SKM-1 treated with dmso at 0.1 percent for 144 hours (cell line): ENCODE data around the gene GRIA1.
"Not testable (repeated sequence)": the region's sequence is repeated elsewhere in the genome, so short reads cannot be mapped to it uniquely, and the experiment has no call there.

ENCODE experiments used
- DNase-seq: peaks from one replicate; lab custom pipeline; 2025; ENCODE audit not compliant: unreplicated experiment; lab: John Stamatoyannopoulos, UW

Gene GRIA1

DNA sequence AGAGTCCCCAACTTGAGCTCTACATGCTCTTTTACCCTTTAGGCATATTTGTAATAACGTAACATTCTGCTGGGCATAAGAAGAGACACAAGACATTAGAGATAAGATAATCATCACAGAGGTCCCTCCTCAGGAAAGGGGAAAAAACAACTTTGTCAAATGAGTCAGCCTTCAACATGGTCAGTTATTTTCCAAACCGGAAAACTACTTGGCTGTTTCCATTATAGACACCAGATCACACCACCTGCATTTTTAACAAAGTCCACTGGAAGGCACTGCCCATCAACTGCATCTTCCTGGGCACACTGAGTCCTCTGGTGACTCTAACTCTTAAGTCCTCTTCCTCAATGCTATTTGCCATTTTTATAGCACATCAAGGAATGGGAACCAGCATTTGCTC lies 326.4 kb downstream of the GRIA1 start:
- no peak for DNase-seq

DNA sequence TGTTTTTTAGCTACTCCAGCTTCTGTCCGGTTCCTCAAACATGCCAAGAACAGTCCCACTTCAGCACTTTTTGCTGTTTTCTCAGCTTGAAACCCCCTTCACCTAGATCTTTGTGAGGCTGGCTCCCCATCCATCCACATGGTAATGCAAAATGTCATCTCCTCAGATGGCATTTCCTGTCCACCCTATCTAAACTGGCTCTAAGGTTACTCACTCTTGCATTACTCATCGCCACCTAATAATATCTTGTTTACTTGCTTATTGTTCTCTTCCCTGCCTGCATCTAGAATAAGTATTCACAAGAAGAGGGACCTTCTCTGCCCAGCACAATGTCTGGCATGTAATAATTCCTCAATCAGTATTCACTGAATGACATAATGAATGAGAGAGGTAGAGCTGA lies 328.2 kb downstream of the GRIA1 start:
- DNase-seq, result no peak

DNA sequence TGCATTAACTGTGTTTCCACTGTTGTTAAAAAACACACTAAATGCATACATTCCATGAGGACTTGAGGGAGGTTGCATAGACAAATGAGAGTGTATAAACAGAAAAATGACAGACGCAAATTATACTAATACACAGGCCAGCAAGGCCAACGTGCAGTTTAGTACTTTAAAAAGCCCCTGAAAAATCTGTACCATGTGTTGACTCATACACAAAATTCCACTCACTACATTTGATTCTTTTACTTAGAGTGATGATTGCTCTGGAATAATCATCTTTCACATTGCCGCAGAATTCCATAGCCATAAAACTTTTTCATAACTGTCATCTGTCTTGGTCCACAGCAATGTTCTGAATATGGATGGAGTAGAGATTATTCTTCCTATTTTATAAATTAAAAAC lies 332.6 kb downstream of the GRIA1 start:
- no peak for DNase-seq

DNA sequence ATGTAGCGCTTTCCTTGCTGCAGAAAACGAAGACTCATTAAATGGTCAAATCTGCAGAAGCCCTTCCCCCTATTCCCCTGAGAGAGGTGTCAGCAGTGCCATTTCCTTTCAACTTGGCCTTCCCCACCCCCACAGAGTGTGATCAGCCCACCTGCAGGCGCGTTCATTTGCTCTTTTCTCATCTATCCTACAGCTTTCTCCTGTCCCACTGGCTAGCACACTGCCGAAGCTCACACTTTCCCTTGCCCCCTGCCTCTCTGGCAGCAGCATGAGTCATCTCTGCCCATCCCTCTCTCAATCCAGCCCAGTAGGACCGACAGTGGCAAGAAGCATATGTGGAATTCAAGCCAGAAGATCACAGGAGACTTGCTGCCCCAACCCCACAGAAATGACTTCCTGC lies 334.4 kb downstream of the GRIA1 start:
- DNase-seq, result no peak

DNA sequence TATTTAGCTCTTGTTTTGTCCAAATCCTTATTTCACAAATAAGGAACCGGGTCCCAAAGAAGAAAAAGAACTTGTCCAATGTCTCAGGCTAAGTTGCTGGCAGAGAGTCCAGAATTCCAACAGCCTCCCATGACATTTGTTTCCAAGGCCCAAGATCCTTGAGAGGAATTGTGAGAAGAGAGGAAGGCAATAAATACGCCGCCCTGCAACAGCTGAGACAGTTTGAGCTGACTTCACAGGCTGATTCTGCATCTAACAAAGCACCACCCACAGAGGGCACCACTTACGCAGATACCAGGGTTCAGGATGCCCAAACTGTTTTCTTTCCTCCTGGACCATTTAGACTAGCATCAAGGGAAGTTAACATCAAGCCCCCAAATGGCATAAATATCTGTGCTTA lies 336.9 kb downstream of the GRIA1 start:
- DNase-seq, result no peak

DNA sequence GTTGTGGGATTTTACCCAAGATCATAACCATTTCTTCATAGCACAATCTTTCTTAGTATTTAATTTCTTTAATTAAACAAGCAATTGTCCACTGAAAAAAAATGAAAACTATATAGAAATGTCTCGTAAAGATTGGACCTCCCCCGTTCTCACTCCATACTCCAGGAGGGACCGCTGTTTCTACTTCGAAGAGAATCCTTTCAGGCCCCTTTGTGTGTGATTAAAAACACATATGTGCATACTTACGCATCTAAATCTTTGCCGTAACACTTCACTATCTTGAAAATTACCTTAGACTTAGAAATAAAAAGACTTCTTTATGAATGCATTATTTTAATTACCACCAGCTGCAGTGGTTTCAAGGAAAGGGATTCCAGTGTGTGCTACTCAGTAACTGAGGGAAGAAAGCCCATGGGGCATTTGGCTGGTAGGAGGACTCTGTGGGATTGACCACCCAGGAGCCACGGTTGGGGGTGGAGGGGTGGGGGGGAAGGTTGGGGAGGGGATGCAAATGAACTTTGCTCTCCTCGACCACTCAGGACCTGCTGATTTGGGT lies 339.1 kb downstream of the GRIA1 start:
- no peak for DNase-seq

DNA sequence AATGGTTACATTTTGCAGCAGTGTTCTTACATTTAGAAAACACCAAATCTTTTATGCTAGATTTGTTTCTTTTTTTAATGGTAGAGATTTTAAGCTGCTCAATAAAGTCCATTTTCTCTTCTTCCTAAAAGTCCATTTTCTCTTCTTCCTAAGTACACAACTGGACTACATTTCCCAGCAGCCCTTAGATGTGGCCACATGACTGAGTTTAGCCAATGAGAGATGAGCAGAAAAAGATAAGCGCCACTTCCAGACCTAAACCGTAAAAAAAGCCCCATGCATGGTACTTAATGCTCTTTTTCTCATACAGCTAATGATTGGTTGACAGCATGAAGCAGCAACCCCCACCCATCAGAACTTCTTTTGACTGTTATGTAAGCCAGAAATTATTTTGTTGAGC lies 341.5 kb downstream of the GRIA1 start:
- no peak for DNase-seq

DNA sequence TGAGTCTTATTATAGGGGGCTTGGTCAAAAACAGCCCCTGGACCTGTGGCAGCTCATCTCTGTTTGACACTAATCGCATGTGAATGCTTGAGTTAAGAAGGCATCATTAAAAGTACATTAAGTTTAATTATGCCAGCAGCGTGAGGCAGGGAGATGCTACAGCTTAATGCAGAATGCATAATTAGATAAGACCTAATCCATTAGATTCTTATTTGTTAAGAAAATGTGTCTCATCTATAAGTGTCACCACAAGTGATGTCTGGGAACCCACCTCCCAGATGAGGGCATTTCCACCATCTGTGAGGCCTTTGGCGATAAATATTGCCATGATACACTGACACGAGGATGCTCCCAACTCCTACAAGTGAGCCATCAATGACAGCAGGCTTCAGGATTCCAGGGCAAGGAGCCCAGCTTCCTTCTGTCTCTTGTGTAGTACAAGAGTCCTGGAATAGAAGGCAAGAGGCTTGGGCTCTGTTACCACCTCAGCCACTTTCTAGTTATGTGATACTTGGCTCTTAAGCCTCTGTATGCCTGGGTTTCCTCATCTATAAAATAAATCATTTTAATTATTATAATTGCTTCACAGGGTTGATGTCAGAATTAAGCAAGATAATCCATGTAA lies 345.5 kb downstream of the GRIA1 start:
- DNase-seq, result no peak

DNA sequence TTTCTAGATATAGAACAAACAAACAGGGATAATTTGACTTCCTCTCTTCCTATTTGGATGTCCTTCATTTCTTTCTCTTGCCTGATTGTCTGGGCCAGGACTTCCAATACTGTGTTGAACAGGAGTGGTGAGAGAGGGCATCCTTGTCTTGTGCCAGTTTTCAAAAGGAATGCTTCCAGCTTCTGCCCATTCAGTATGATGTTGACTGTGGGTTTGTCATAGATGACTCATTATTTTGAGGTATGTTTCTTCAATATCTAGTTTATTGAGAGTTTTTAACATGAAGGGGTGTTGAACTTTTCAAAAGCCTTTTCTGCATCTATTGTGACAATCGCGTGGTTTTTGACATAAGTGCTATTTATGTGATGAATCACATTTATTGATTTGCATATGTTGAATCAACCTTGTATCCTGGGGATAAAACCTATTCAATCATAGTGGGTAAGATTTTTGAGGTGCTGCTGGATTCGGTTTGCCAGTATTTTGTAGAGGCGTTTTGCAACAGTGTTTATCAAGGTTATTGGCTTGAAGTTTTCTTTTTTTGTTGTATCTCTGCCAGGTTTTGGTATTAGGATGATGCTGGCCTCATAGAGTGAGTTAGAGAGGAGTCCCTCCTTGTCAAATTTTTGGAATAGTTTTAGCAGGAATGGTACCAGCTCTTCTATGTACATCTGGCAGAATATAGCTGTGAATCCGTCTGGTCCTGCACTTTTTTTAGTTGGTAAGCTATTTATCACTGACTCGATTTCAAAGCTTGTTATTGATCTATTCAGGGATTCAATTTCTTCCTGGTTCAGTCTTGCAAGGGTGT lies 359.0 kb downstream of the GRIA1 start:
- not testable (repeated sequence) for DNase-seq

DNA sequence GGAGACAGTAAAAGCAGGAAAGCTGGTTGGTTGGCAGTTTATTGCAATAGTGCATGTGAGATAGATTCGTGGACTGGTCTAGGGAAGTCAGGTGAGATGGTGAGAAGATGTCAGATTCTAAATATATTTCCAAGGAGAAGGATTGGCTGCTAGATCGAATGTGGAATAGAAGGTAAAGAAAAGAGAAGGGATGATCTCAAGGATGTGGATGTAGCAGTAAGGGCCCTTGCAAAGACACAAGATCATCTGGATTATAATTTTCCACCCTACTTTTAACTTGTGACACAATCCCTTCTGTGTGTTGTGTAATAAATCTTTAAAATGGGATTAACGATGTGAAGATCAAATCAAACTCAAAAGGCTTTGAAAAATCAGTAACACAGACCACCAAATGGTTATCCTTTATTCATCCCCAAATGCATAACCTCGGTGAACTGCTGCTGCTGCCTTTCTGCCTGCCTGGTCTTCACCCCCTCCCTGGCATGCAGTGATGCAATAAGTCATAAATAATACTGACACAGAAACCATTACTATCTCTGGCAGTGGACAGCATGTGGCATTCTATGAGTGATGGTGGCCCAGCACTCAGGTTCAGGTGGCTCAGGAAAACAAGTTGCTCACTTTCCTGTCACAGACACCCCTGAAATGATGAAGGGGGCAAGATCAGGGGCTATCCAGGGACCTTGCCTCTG lies 369.9 kb downstream of the GRIA1 start:
- no peak for DNase-seq

DNA sequence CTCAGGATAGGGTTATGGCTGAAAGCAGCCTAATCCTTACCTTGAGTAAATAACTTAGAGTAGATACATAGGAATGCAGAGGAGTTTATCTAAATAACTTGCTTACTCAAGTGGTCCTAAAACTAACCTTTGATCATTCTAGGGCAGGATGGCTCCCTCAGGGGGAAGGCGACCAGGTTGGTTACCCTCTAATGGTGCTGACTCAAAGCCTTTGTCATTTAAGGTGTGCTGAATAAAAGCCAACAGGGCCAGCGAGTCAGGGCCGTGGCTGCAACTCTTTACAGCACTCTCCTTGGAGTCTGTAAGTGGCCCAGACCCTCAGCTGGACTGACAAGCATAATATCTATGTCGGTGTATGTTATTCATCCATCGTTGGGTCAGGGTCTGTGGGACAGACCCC lies 372.4 kb downstream of the GRIA1 start:
- not testable (repeated sequence) for DNase-seq
